CD4-positive, alpha-beta T cell treated with Interleukin-21 for 1 hour (primary cell): ENCODE data around the gene CWC25.

Experiments used
- DNase-seq: peaks from one replicate; pipeline ENCODE4 v3.0.0-alpha.2; 2020

Gene CWC25

DNA sequence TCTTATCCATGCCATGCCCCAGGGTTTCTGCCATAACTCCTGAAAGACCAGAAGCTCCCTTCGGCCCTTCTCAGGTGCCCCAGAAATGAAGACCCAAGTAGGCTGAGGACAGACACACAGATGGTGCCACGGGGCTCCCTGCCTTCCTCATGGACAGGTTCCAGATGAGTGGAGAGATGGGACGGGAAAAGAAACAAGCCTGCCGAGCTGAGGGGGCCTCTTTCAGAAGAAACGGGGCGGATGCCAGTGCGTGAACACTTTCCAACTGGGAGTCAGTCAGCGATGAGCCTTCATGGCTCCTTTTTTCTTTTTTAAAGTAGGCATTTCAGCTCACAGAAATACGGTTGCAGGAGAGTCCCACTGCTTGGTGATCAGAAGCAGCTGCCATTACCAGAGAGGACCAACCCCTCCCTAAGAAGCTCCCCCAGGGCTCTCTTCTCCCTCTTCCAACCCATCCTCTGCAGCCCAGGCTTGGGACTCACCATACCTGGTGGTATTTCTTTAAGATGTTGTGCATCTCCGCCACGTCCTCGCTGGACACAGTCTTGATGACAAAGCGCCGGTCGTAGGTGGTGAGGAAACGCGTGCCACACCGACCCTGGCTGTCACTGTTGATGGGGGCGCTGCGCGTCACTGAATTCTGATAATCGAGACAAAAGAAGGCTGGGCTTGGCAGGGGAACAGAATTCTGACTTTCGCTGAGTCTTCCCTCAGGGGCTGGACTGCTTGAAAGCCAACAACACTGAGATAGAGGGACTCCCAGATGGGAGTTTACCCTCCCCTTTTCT, 45.0 kb downstream of the CWC25 start:
- DNase-seq: no peak

- DNase-seq: no peak
Measured at GRCh38 chr17:38777641-38778250, 47.4 kb downstream of the CWC25 start.

GRCh38 chr17:38773258-38773657, 51.9 kb downstream of the CWC25 start:
- DNase-seq: no peak

DNA sequence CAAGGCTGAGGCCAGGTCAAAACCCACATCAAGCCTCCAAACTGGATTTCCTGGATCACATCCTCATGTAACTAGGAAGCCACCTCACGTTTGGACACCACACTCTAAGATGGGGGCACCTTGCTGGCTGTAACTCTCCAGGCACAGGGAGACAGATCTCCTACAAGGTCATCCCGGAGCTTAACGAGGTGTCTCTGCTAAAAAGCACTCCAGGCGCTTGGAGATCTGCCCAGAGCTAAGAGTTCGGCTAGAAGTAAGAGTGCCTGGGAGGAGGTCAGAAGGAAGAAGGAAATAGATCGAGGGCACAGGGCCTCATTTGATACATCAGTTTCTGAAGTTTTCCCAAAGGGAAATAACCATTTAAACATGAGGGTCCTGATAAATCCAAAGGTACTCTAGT, 56.7 kb downstream of the CWC25 start:
- DNase-seq: no peak

DNA sequence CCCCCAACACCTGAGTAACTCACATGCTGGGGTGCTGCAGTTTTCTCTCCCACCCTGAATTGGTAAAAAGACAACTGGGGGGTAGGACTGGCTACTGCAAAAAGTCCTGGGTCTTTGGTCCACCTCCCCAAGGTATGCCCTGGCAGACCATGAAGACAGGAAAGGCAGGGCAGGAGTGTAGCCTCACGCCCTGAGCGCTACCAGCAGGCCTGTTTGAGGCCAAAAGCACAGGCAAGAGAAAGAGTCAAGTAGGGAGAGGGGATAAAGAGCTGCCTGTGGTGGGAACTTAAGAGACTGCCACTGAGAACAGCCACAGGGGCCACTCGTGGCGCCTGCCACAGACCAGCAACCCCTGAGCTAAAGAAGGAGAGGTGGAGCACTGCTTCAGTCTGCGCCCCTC, 58.8 kb downstream of the CWC25 start:
- DNase-seq: no peak

DNA sequence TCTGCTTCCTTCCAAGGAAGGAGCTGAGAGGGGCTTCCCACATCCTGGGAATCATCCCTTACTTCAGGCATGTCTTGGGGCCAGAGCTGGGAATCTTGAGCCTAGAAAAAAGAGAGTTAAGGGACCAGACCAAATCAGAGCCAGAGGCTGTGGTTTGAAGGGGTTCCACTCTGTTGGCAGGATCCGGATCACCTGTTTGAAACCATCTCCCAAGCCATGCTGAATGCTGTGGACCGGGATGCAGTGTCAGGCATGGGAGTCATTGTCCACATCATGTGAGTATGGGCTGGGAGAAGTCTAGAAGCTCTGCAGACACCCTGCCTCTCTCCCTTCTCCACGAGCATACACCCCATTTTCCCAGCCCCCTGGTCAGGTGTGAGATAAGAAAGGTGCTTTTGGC, 62.9 kb downstream of the CWC25 start:
- DNase-seq: no peak

GRCh38 chr17:38761612-38762011, 63.5 kb downstream of the CWC25 start:
- peak; percentile 38 for DNase-seq

DNA sequence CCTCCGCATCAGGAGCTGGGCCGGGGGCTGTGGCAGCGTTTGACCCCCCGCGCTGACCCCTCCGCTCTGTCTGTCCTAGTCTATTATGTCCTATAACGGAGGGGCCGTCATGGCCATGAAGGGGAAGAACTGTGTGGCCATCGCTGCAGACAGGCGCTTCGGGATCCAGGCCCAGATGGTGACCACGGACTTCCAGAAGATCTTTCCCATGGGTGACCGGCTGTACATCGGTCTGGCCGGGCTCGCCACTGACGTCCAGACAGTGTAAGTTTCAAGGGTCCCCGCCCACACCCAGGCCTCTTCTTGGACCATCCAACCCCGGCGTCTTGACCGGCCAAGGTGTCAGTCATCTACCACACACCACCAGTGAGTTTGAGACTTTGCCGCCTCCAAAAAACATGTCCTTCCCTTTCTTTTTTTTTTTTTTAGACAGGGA, 72.0 kb downstream of the CWC25 start:
- DNase-seq: no peak

- peak; percentile 99 for DNase-seq
Measured at GRCh38 chr17:38752308-38753070, 72.6 kb downstream of the CWC25 start, which contains the start of gene PSMB3. TSS of gene PSMB3 (plus strand) at chr17:38752741. CDS start at chr17:38752827, 86 bp downstream.

GRCh38 chr17:38751808-38752307, 73.3 kb downstream of the CWC25 start:
- peak; percentile 86 for DNase-seq

GRCh38 chr17:38751144-38751807, 73.8 kb downstream of the CWC25 start:
- DNase-seq: no peak
